HepG2 (cell line): Measurements from ENCODE around the gene MYL6B. TPM values are rescaled to one million over a fixed set of nuclear protein-coding genes. Genes with fewer than 3 reads are reported as not detected.

Source experiments
- ASH2L ChIP-seq: fragments of 300-600, 200-600 bp; sonication (generic); IDR thresholded peaks from 2 replicates; pipeline ENCODE4 v1.7.0; 2017; ENCODE audit warnings: low read depth, mild to moderate bottlenecking, moderate library complexity, mixed read lengths, low read length; ENCODE audit not compliant: insufficient read length
- EHMT2 ChIP-seq: fragments of 200-600 bp; sonication (generic); IDR thresholded peaks from 2 replicates; pipeline ENCODE4 v1.7.0; 2017; ENCODE audit warnings: antibody characterized with exemption, low read depth, low read length, borderline replicate concordance
- ESRRA ChIP-seq: sonication (generic); formaldehyde crosslinking; IDR thresholded peaks from 2 replicates; pipeline ENCODE4 v1.5.1; 2020; ENCODE audit warnings: mild to moderate bottlenecking, low read depth, missing genetic modification reagents
- HOMEZ ChIP-seq: IDR thresholded peaks from 2 replicates; pipeline ENCODE4 v1.6.1; 2016; ENCODE audit warnings: low read depth
- IRX3 ChIP-seq: sonication (generic); formaldehyde crosslinking; IDR thresholded peaks from 2 replicates; pipeline ENCODE4 v1.8.1; 2023; ENCODE audit warnings: mild to moderate bottlenecking, low read depth, missing genetic modification reagents, borderline replicate concordance
- MXD3 ChIP-seq: IDR thresholded peaks from 2 replicates; pipeline ENCODE4 v1.6.1; 2016; ENCODE audit warnings: mild to moderate bottlenecking, missing biosample characterization, missing genetic modification reagents
- NFAT5 ChIP-seq: sonication (generic); formaldehyde crosslinking; IDR thresholded peaks from 2 replicates; pipeline ENCODE4 v1.4.0; 2020; ENCODE audit warnings: missing genetic modification reagents
- SNAPC5 ChIP-seq: sonication (generic); formaldehyde crosslinking; IDR thresholded peaks from 2 replicates; pipeline ENCODE4 v1.8.1; 2023; ENCODE audit warnings: mild to moderate bottlenecking, missing genetic modification reagents, borderline replicate concordance
- ZNF549 ChIP-seq: sonication (generic); formaldehyde crosslinking; IDR thresholded peaks from 2 replicates; pipeline ENCODE4 v1.5.0; 2020; ENCODE audit warnings: missing genetic modification reagents
- ZNF766 ChIP-seq: sonication (generic); formaldehyde crosslinking; IDR thresholded peaks from 2 replicates; pipeline ENCODE4 v1.5.0; 2020; ENCODE audit warnings: missing genetic modification reagents, borderline replicate concordance
- polyA plus RNA-seq, 8 experiments: library from polyadenylated mRNA; depleted of rRNA in 3 of 8; stranded (reverse) in 7 of 8; unstranded in 1 of 8; fragments of >200 nt; fragmentation: Illumina TruSeq in 4 of 8; extraction: Trizol in 4 of 8; gene quantifications; 2 replicates each; pipeline versions ENCODE4 v1.2.1 to v1.2.3, GENCODE V29; 2011 to 2016; ENCODE audit warnings: low read depth in 4 of 8, missing spikeins in 1 of 8, mixed read lengths in 1 of 8; ENCODE audit not compliant: insufficient read depth in 1 of 8
- total RNA-seq, 5 experiments: library from RNA; depleted of rRNA; stranded (reverse); fragments of >200 nt; fragmentation: Illumina TruSeq; extraction: Trizol; gene quantifications; 2 replicates each; pipeline ENCODE4 v1.2.3, GENCODE V29; 2016; ENCODE audit warnings: low read depth in 1 of 5
- TF ChIP-seq, protein P1 (sequence below): sonication (generic); formaldehyde crosslinking; conservative IDR thresholded peaks from 2 replicates; pipeline ENCODE4 v1.4.0; 2020; ENCODE audit warnings: missing genetic modification reagents

MYL6B gene
- total and polyA plus RNA-seq, 2 of the 13 experiments (the other 11 are each of a cell fraction or from before 2014, with no cell fraction given) = 75.7 to 88.7 TPM

GRCh38 chr12:56127485-56127887 is 24.9 kb upstream of the MYL6B start (continued):
- TF ChIP-seq HOMEZ (CRISPR knock-in tag) (no peak), ZNF549 (CRISPR knock-in tag) (no peak), ASH2L (peak; percentile 18), EHMT2 (no peak), SNAPC5 (CRISPR knock-in tag) (no peak), ZNF766 (CRISPR knock-in tag) (0 out of 2 replicates have a peak, but pooled peaks have one; percentile 9), ESRRA (CRISPR knock-in tag) (0 out of 2 replicates have a peak, but pooled peaks have one; percentile 10), IRX3 (no peak), NFAT5 (CRISPR knock-in tag) (no peak), MXD3 (CRISPR knock-in tag) (no peak)
- TF ChIP-seq, protein P1, sequence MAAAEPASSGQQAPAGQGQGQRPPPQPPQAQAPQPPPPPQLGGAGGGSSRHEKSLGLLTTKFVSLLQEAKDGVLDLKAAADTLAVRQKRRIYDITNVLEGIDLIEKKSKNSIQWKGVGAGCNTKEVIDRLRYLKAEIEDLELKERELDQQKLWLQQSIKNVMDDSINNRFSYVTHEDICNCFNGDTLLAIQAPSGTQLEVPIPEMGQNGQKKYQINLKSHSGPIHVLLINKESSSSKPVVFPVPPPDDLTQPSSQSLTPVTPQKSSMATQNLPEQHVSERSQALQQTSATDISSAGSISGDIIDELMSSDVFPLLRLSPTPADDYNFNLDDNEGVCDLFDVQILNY (CRISPR knock-in tag) = no peak
